H7 (cell line): ENCODE results near the gene GRIA2. TPM values are rescaled to one million over a fixed set of nuclear protein-coding genes. Genes with fewer than 3 reads are reported as not detected.

Experiments
- DNase-seq: peaks from one replicate; pipeline ENCODE4 v3.0.0; 2012
- H3K27me3 ChIP-seq: 2 replicates; pipeline ENCODE4 v1.6.0; 2011; ENCODE audit warnings: mild to moderate bottlenecking, low read length; ENCODE audit not compliant: control insufficient read depth, insufficient read depth
- H3K36me3 ChIP-seq: replicated peaks from 2 replicates; pipeline ENCODE4 v1.5.1; 2011; ENCODE audit warnings: low read length; ENCODE audit not compliant: control insufficient read depth, insufficient read depth
- H3K4me3 ChIP-seq: 2 replicates; pipeline ENCODE4 v1.5.1; 2011; ENCODE audit warnings: low read depth, mild to moderate bottlenecking, control low read depth, low read length, moderate library complexity; ENCODE audit not compliant: insufficient read depth
- total RNA-seq: library from RNA; depleted of rRNA; stranded (reverse); fragments of >200 nt; shearing (Covaris generic); gene quantifications from 2 replicates; pipeline ENCODE4 v1.2.3, GENCODE V29; 2014; rRNA removed

GRIA2 gene
- total RNA-seq, 1 experiment from 2014 or later: not detected

- Histone ChIP-seq H3K36me3 (no peaks in the 10 kb centered on the region), H3K27me3 (no peaks in the 10 kb centered on the region), H3K4me3 (no peak overlapping the region)
- DNase-seq: no peak
Observed at GRCh38 chr4:157372154-157372553, 151.6 kb downstream of the GRIA2 start.

GRCh38 chr4:157372567-157372966, 152.0 kb downstream of the GRIA2 start:
- no peak overlapping the region for H3K4me3 ChIP-seq
- DNase-seq: no peak
- no peaks in the 10 kb centered on the region for H3K27me3 ChIP-seq
- H3K36me3 ChIP-seq: no peaks in the 10 kb centered on the region

- H3K36me3 ChIP-seq: no peaks in the 10 kb centered on the region
- no peaks in the 10 kb centered on the region for H3K27me3 ChIP-seq
- DNase-seq: no peak
- H3K4me3 ChIP-seq: no peak overlapping the region
Observed at GRCh38 chr4:157389741-157390140, 169.2 kb downstream of the GRIA2 start.

- no peak for DNase-seq
- Histone ChIP-seq H3K36me3 (no peaks in the 10 kb centered on the region), H3K27me3 (no peaks in the 10 kb centered on the region), H3K4me3 (no peak overlapping the region)
Observed at GRCh38 chr4:157405070-157405469, 184.5 kb downstream of the GRIA2 start.

Other genes with a start within 250 kb of the GRIA2 start
- 5.1 and 6.5 TPM in 2 replicates for gene PDGFC, start 248.9 kb upstream of the GRIA2 start, total RNA-seq
- gene GLRB, start 144.6 kb upstream of the GRIA2 start, total RNA-seq: 0.10 and 1.4 TPM in 2 replicates